Measurements from ENCODE around the gene VPS39. TPM values are rescaled to one million over a fixed set of nuclear protein-coding genes. Genes with fewer than 3 reads are reported as not detected.

The VPS39 gene
- total and polyA plus RNA-seq, 9 of the 15 experiments (the other 6 are each of a cell fraction or from before 2014, with no cell fraction given) = 3.2 to 37.3 (median 21.8) TPM

- BruUV-seq (replicated peaks) = no TSS peak
- Histone ChIP-seq H3K27me3 (ENCODE audit: control insufficient read depth in 2 of 2, insufficient read depth in 2 of 2, low read length in 2 of 2) (peaks cover 0 to 34% of the 10 kb centered on the region in 2 experiments; a peak in 3 of 5 replicates), H3K9me1 (ENCODE audit: control insufficient read depth, insufficient read depth, low read length) (no peaks in the 10 kb centered on the region), H3K4me3 (no peak overlapping the region), H2AFZ (ENCODE audit: low read depth, low read length) (no peak overlapping the region), H3K4me1 (replicated peaks in 1 of 2; ENCODE audit: control insufficient read depth in 2 of 2, insufficient read depth in 2 of 2, low read length in 2 of 2) (peaks cover 5 to 7% of the 10 kb centered on the region in 2 experiments; a peak in 3 of 5 replicates), H3K9ac (ENCODE audit: insufficient read depth in 1 of 2, low read depth in 2 of 2, low read length in 2 of 2) (no peak overlapping the region), H3K4me2 (ENCODE audit: insufficient read depth, low read length) (no peak overlapping the region), H4K20me1 (replicated peaks; ENCODE audit: control insufficient read depth, insufficient read depth, low read length) (0 out of 2 replicates have a peak, but pooled peaks cover 4% of the 10 kb centered on the region), H3K9me3 (replicated peaks; ENCODE audit: control insufficient read depth, insufficient read depth, low read depth, low read length) (no peaks in the 10 kb centered on the region), H3K27ac (ENCODE audit: extremely low read depth, low read depth, low read length) (no peak overlapping the region), H3K36me3 (ENCODE audit: control insufficient read depth, insufficient read depth, low read length) (no peaks in the 10 kb centered on the region), H3K79me2 (ENCODE audit: control insufficient read depth, insufficient read depth, low read length) (no peaks in the 10 kb centered on the region)
- in situ Hi-C loops (cut with MboI) (loop anchor here (5.0 kb wide), 1 partner anchor 69 kb away; no protein-coding TSS in a partner anchor), intact Hi-C loops (cut with micrococcal nuclease) (loop anchor here (5.0 kb wide), 2 partner anchors 54 to 251 kb away; no protein-coding TSS in a partner anchor)
- TF ChIP-seq LEF1 (IDR thresholded peaks at IDR 0.05) = no peak
- TF ChIP-seq ZNF408 (CRISPR knock-in tag; IDR thresholded peaks at IDR 0.05; ENCODE audit: low read depth) = no peak
- no peak for TF ChIP-seq SMC3 (conservative IDR thresholded peaks at IDR 0.05; ENCODE audit: insufficient read depth, low read depth, low read length)
- no peak for TF ChIP-seq DIDO1 (tag; IDR thresholded peaks at IDR 0.05; ENCODE audit: low read depth)
- ChIA-PET CTCF (ENCODE audit: low intra/inter-chr PET ratio) (interaction anchor here (0.9 kb wide), 1 partner anchor 13 kb away, joined by 5 read pairs; no protein-coding TSS in a partner anchor), POLR2A (no interaction called here)
- 17% methylated on average over 11 of the region's 11 CpGs for WGBS (ENCODE audit: insufficient coverage, low coverage, missing lambda C conversion rate)
- ATAC-seq = no peak
- no peak for DNase-seq (ENCODE audit: extremely low read depth in 1 of 4, low spot score in 3 of 4)
- no peak for FAIRE-seq
Measured at GRCh38 chr15:42136513-42136912, 71.6 kb downstream of the VPS39 start.

DNA sequence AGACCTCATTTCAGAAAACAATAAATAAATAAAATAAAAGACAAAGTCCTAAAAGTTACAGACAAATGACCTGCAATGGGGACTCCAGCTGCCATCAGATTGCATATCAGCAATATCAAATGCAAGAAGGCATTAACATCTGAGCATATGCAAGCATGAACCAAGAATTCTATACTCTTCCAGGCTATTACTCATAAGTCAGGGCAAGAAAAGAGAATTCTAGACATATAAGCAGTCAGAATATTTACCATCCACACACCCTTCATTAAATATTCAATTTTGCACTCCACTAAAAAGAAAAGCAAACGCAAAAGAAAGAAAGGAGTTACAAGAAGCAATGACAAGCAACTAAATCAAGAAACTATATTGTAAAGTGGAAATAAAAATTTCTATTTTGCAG, 72.8 kb downstream of the VPS39 start:
- no peak overlapping the region for H3K9ac ChIP-seq (ENCODE audit: insufficient read depth in 1 of 2, low read depth in 2 of 2, low read length in 2 of 2)
- CTCF ChIA-PET (ENCODE audit: low intra/inter-chr PET ratio) = no interaction called here
- no peak for FAIRE-seq
- in situ Hi-C loops (cut with MboI) = loop anchor here (5.0 kb wide), 1 partner anchor 68 kb away; no protein-coding TSS in a partner anchor
- H3K9me3 ChIP-seq (replicated peaks; ENCODE audit: control insufficient read depth, insufficient read depth, low read depth, low read length) = no peaks in the 10 kb centered on the region
- no peak overlapping the region for H3K4me2 ChIP-seq (ENCODE audit: insufficient read depth, low read length)
- H3K27me3 ChIP-seq (ENCODE audit: control insufficient read depth in 2 of 2, insufficient read depth in 2 of 2, low read length in 2 of 2) = peaks cover 3 to 34% of the 10 kb centered on the region in 2 experiments; a peak in 4 of 5 replicates
- H3K9me1 ChIP-seq (ENCODE audit: control insufficient read depth, insufficient read depth, low read length) = no peaks in the 10 kb centered on the region
- BruUV-seq (replicated peaks) = no TSS peak
- no peaks in the 10 kb centered on the region for H3K79me2 ChIP-seq (ENCODE audit: control insufficient read depth, insufficient read depth, low read length)
- 0 out of 2 replicates have a peak, but pooled peaks cover 4% of the 10 kb centered on the region for H4K20me1 ChIP-seq (replicated peaks; ENCODE audit: control insufficient read depth, insufficient read depth, low read length)
- H3K4me3 ChIP-seq = no peak overlapping the region
- H2AFZ ChIP-seq (ENCODE audit: low read depth, low read length) = no peak overlapping the region
- no peak overlapping the region for H3K27ac ChIP-seq (ENCODE audit: extremely low read depth, low read depth, low read length)
- 0% methylated on average over 1 of the region's 1 CpG for WGBS (ENCODE audit: insufficient coverage, low coverage, missing lambda C conversion rate)
- no peaks in the 10 kb centered on the region for H3K36me3 ChIP-seq (ENCODE audit: control insufficient read depth, insufficient read depth, low read length)
- DNase-seq (ENCODE audit: extremely low read depth in 1 of 4, low spot score in 3 of 4) = no peak
- peaks cover 1 to 5% of the 10 kb centered on the region in 2 experiments; a peak in 2 of 5 replicates for H3K4me1 ChIP-seq (replicated peaks in 1 of 2; ENCODE audit: control insufficient read depth in 2 of 2, insufficient read depth in 2 of 2, low read length in 2 of 2)
- no peak for ATAC-seq
- POLR2A ChIA-PET = no interaction called here
- intact Hi-C loops (cut with micrococcal nuclease) = loop anchor here (2.0 to 5.0 kb wide), 3 partner anchors 53 to 252 kb away; no protein-coding TSS in a partner anchor
- TF ChIP-seq MBD2 (IDR thresholded peaks at IDR 0.05; ENCODE audit: borderline replicate concordance, low read depth) = no peak
- TF ChIP-seq HMG20A (CRISPR knock-in tag; conservative IDR thresholded peaks at IDR 0.05) = no peak
- no peak for TF ChIP-seq SMAD3 (CRISPR knock-in tag; conservative IDR thresholded peaks at IDR 0.05)
- no peak for TF ChIP-seq NFIX (CRISPR knock-in tag; IDR thresholded peaks at IDR 0.05; ENCODE audit: low read depth)
- TF ChIP-seq ARHGAP35 (IDR thresholded peaks at IDR 0.05; ENCODE audit: partially characterized antibody) = no peak
- no peak for TF ChIP-seq HDAC3 (IDR thresholded peaks at IDR 0.05; ENCODE audit: borderline replicate concordance, partially characterized antibody)
- TF ChIP-seq ZNF445 (CRISPR knock-in tag; IDR thresholded peaks at IDR 0.05; ENCODE audit: low read depth) = no peak

Data from K562 (cell line).